Smooth muscle cell (in vitro differentiated cells): ENCODE results near the gene TDP1. TPM values are rescaled to one million over a fixed set of nuclear protein-coding genes. Genes with fewer than 3 reads are reported as not detected.
A peak's percentile ranks its signal among the peaks of the same experiment; 100 is the strongest.

Source experiments
- DNase-seq: peaks from one replicate; lab custom pipeline; 2025; ENCODE audit not compliant: unreplicated experiment; lab: John Stamatoyannopoulos, UW
- H2AFZ ChIP-seq: fragments of 200-600 bp; sonication (generic); 2 replicates; pipeline ENCODE4 v1.6.0; 2016; ENCODE audit warnings: antibody characterized with exemption, low read depth, mild to moderate bottlenecking
- H3F3A ChIP-seq: fragments of 200-600 bp; sonication (generic); 2 replicates; pipeline ENCODE4 v1.6.0; 2017; ENCODE audit warnings: antibody characterized with exemption, low read depth
- H3K27ac ChIP-seq: fragments of 200-600 bp; sonication (generic); 2 replicates; pipeline ENCODE4 v1.5.1; 2016; ENCODE audit warnings: low read depth, mild to moderate bottlenecking
- H3K27me3 ChIP-seq: fragments of 200-600 bp; sonication (generic); 2 replicates; pipeline ENCODE4 v1.6.1; 2016; ENCODE audit warnings: low read depth, mild to moderate bottlenecking
- H3K36me3 ChIP-seq: fragments of 200-600 bp; sonication (generic); 2 replicates; pipeline ENCODE4 v1.5.1; 2016; ENCODE audit warnings: low read depth
- H3K4me1 ChIP-seq: fragments of 200-600 bp; sonication (generic); 2 replicates; pipeline ENCODE4 v1.5.1; 2016; ENCODE audit warnings: low read depth
- H3K4me2 ChIP-seq: fragments of 200-600 bp; sonication (generic); 2 replicates; pipeline ENCODE4 v1.6.0; 2016; ENCODE audit warnings: mild to moderate bottlenecking
- H3K4me3 ChIP-seq: fragments of 200-600 bp; sonication (generic); 2 replicates; pipeline ENCODE4 v1.5.1; 2016; ENCODE audit warnings: mild to moderate bottlenecking
- H3K79me2 ChIP-seq: fragments of 200-600 bp; sonication (generic); 2 replicates; pipeline ENCODE4 v1.6.0; 2016; ENCODE audit warnings: low read depth, mild to moderate bottlenecking
- H3K9ac ChIP-seq: fragments of 200-600 bp; sonication (generic); 2 replicates; pipeline ENCODE4 v1.6.0; 2016; ENCODE audit warnings: low read depth
- H3K9me3 ChIP-seq: fragments of 200-600 bp; sonication (generic); replicated peaks from 2 replicates; pipeline ENCODE4 v1.5.1; 2016; ENCODE audit warnings: low read depth
- H4K20me1 ChIP-seq: fragments of 200-600 bp; sonication (generic); 2 replicates; pipeline ENCODE4 v1.6.0; 2016; ENCODE audit warnings: low read depth
- CTCF ChIP-seq: fragments of 200-600 bp; sonication (generic); IDR thresholded peaks from 2 replicates; pipeline ENCODE4 v1.5.1; 2017; ENCODE audit warnings: borderline replicate concordance, mild to moderate bottlenecking, antibody characterized with exemption; ENCODE audit not compliant: insufficient read depth, poor library complexity, severe bottlenecking
- WGBS: methylation state at CpG from one replicate; pipeline ENCODE4 v1.1.7; 2016; ENCODE audit warnings: low lambda C conversion rate; 5-methylcytosine and 5-hydroxymethylcytosine counted together
- polyA plus RNA-seq: library from polyadenylated mRNA; unstranded; fragments of >200 nt; fragmentation: Nextera tagmentation; extraction: Ambion mirVana; gene quantifications from 2 replicates; pipeline ENCODE4 v1.2.1, GENCODE V29; 2016
- total RNA-seq: library from RNA; depleted of rRNA; stranded (reverse); fragments of >200 nt; gene quantifications from 2 replicates; pipeline ENCODE4 v1.2.3, GENCODE V29; 2014

Gene TDP1
- total and polyA plus RNA-seq, 2 experiments from 2014 or later, result 10.0 to 22.3 TPM

GRCh38 chr14:89960914-89961313 lies 5.2 kb downstream of the TDP1 start:
- Histone ChIP-seq H4K20me1 (no peaks in the 10 kb centered on the region), H3F3A (no peaks in the 10 kb centered on the region), H3K27ac (no peak overlapping the region), H3K4me1 (peaks cover 4% of the 10 kb centered on the region), H3K4me3 (no peak overlapping the region), H3K9me3 (no peaks in the 10 kb centered on the region), H2AFZ (no peak overlapping the region), H3K4me2 (no peak overlapping the region), H3K79me2 (peaks cover 8% of the 10 kb centered on the region), H3K36me3 (no peaks in the 10 kb centered on the region), H3K9ac (no peak overlapping the region), H3K27me3 (no peaks in the 10 kb centered on the region)
- 90% methylated on average over 3 of the region's 3 CpGs for WGBS
- DNase-seq, result no peak
- TF ChIP-seq CTCF, result no peak

GRCh38 chr14:89963288-89963978 lies 7.7 kb downstream of the TDP1 start:
- H3K36me3 ChIP-seq, result no peaks in the 10 kb centered on the region
- H3K79me2 ChIP-seq, result no peaks in the 10 kb centered on the region
- no peaks in the 10 kb centered on the region for H3K27me3 ChIP-seq
- DNase-seq, result no peak
- TF ChIP-seq CTCF, result no peak
- H3K4me2 ChIP-seq, result no peak overlapping the region
- no peaks in the 10 kb centered on the region for H4K20me1 ChIP-seq
- no peak overlapping the region for H3K9ac ChIP-seq
- H3F3A ChIP-seq, result no peaks in the 10 kb centered on the region
- H3K4me3 ChIP-seq, result no peak overlapping the region
- no peak overlapping the region for H3K27ac ChIP-seq
- H2AFZ ChIP-seq, result no peak overlapping the region
- H3K9me3 ChIP-seq, result no peaks in the 10 kb centered on the region
- no peaks in the 10 kb centered on the region for H3K4me1 ChIP-seq
- 98% methylated on average over 10 of the region's 10 CpGs for WGBS

- Histone ChIP-seq H3K36me3 (peaks cover 7% of the 10 kb centered on the region), H3K9ac (no peak overlapping the region), H3F3A (no peaks in the 10 kb centered on the region), H3K27ac (no peak overlapping the region), H3K79me2 (no peaks in the 10 kb centered on the region), H3K27me3 (no peaks in the 10 kb centered on the region), H4K20me1 (no peaks in the 10 kb centered on the region), H3K9me3 (no peaks in the 10 kb centered on the region), H3K4me1 (no peaks in the 10 kb centered on the region), H3K4me3 (no peak overlapping the region), H3K4me2 (no peak overlapping the region), H2AFZ (no peak overlapping the region)
- DNase-seq, result no peak
- 88% methylated on average over 1 of the region's 1 CpG for WGBS
- no peak for TF ChIP-seq CTCF
Observed at GRCh38 chr14:89965839-89966238, 10.1 kb downstream of the TDP1 start.

- TF ChIP-seq CTCF, result peak; percentile 90
- H3K79me2 ChIP-seq, result no peaks in the 10 kb centered on the region
- H2AFZ ChIP-seq, result no peak overlapping the region
- WGBS, result 66% methylated on average over 7 of the region's 7 CpGs
- no peak overlapping the region for H3K4me3 ChIP-seq
- H3K36me3 ChIP-seq, result peaks cover 7% of the 10 kb centered on the region
- no peaks in the 10 kb centered on the region for H3F3A ChIP-seq
- no peak overlapping the region for H3K4me2 ChIP-seq
- H3K4me1 ChIP-seq, result no peaks in the 10 kb centered on the region
- peak; percentile 5 for DNase-seq
- no peaks in the 10 kb centered on the region for H4K20me1 ChIP-seq
- no peak overlapping the region for H3K9ac ChIP-seq
- H3K27ac ChIP-seq, result no peak overlapping the region
- H3K27me3 ChIP-seq, result no peaks in the 10 kb centered on the region
- no peaks in the 10 kb centered on the region for H3K9me3 ChIP-seq
Observed at GRCh38 chr14:89973234-89973823, 17.6 kb downstream of the TDP1 start.
